DMS153 treated with DMSO at 0.1 percent for 48 hours (cell line): Measurements from ENCODE around the gene SCAPER.
"Not testable (repeated sequence)": the region's sequence is repeated elsewhere in the genome, so short reads cannot be mapped to it uniquely, and the experiment has no call there.

Experiments
- DNase-seq: peaks from one replicate; lab custom pipeline; 2025; ENCODE audit not compliant: unreplicated experiment; lab: John Stamatoyannopoulos, UW

Gene SCAPER

GRCh38 chr15:76791511-76791910, 113.6 kb downstream of the SCAPER start:
- DNase-seq, result no peak

- DNase-seq, result no peak
Measured at GRCh38 chr15:76787273-76787672, 117.9 kb downstream of the SCAPER start.

GRCh38 chr15:76776969-76777368, 128.2 kb downstream of the SCAPER start:
- no peak for DNase-seq

GRCh38 chr15:76776480-76776879, 128.7 kb downstream of the SCAPER start:
- DNase-seq, result no peak

GRCh38 chr15:76773234-76773633, 131.9 kb downstream of the SCAPER start:
- DNase-seq, result no peak

GRCh38 chr15:76772776-76773175, 132.4 kb downstream of the SCAPER start:
- DNase-seq, result no peak

GRCh38 chr15:76764004-76764403, 141.1 kb downstream of the SCAPER start:
- no peak for DNase-seq

GRCh38 chr15:76763554-76763953, 141.6 kb downstream of the SCAPER start:
- DNase-seq, result no peak

- DNase-seq, result no peak
Measured at GRCh38 chr15:76756381-76756780, 148.8 kb downstream of the SCAPER start.

GRCh38 chr15:76753771-76754170, 151.4 kb downstream of the SCAPER start:
- DNase-seq, result no peak

- DNase-seq, result no peak
Measured at GRCh38 chr15:76753131-76753530, 152.0 kb downstream of the SCAPER start.

- DNase-seq, result no peak
Measured at GRCh38 chr15:76752549-76752948, 152.6 kb downstream of the SCAPER start.

GRCh38 chr15:76737573-76737972, 167.6 kb downstream of the SCAPER start:
- no peak for DNase-seq

- not testable (repeated sequence) for DNase-seq
Measured at GRCh38 chr15:76732321-76732720, 172.8 kb downstream of the SCAPER start.

- DNase-seq, result no peak
Measured at GRCh38 chr15:76730262-76730661, 174.9 kb downstream of the SCAPER start.

- DNase-seq, result no peak
Measured at GRCh38 chr15:76718863-76719262, 186.3 kb downstream of the SCAPER start.

- DNase-seq, result no peak
Measured at GRCh38 chr15:76714950-76715349, 190.2 kb downstream of the SCAPER start.

- no peak for DNase-seq
Measured at GRCh38 chr15:76711351-76711827, 193.8 kb downstream of the SCAPER start.

GRCh38 chr15:76704032-76704431, 201.1 kb downstream of the SCAPER start:
- not testable (repeated sequence) for DNase-seq

GRCh38 chr15:76696840-76697239, 208.3 kb downstream of the SCAPER start:
- no peak for DNase-seq

GRCh38 chr15:76692546-76692945, 212.6 kb downstream of the SCAPER start:
- DNase-seq, result not testable (repeated sequence)

GRCh38 chr15:76687592-76687991, 217.5 kb downstream of the SCAPER start:
- DNase-seq, result not testable (repeated sequence)

- no peak for DNase-seq
Measured at GRCh38 chr15:76684002-76684401, 221.1 kb downstream of the SCAPER start.

GRCh38 chr15:76682833-76683232, 222.3 kb downstream of the SCAPER start:
- no peak for DNase-seq
